Stimulated activated effector memory CD8-positive, alpha-beta T cell treated with anti-CD3 and anti-CD28 coated beads, Interleukin-12 subunit alpha, Interleukin-12 subunit beta, amount 100 ng/mL, for 72 hours (primary cell): Measurements from ENCODE around the gene TACC2.
"Not testable (repeated sequence)": the region's sequence is repeated elsewhere in the genome, so short reads cannot be mapped to it uniquely, and the experiment has no call there.

Experiments
- ATAC-seq: fragments of 150-1000 bp; cut with Tn5 transposase; 2 replicates; pipeline ENCODE4 v1.10.0; 2021
- DNase-seq, 2 donors: peaks; one replicate each; pipeline ENCODE4 v3.0.0; 2021 to 2022; ENCODE audit warnings: low spot score in 2 of 2
- H3K27ac Mint-ChIP-seq: one replicate; pipeline ENCODE4 v1.8.0; 2022; ENCODE audit warnings: mild to moderate bottlenecking, mixed read lengths
- H3K36me3 Mint-ChIP-seq: one replicate; pipeline ENCODE4 v1.8.0; 2022; ENCODE audit warnings: mild to moderate bottlenecking, mixed read lengths
- H3K4me1 Mint-ChIP-seq: one replicate; pipeline ENCODE4 v1.8.0; 2022; ENCODE audit warnings: mixed read lengths
- H3K4me3 Mint-ChIP-seq: one replicate; pipeline ENCODE4 v1.8.0; 2022; ENCODE audit warnings: mild to moderate bottlenecking, mixed read lengths
- H3K9me3 Mint-ChIP-seq: one replicate; pipeline ENCODE4 v1.8.0; 2022; ENCODE audit warnings: mixed read lengths

TACC2 gene

GRCh38 chr10:122099562-122099961, 110.6 kb downstream of the TACC2 start:
- no peak overlapping the region for H3K4me3 Mint-ChIP-seq
- H3K4me1 Mint-ChIP-seq: no peaks in the 10 kb centered on the region
- no peak overlapping the region for H3K27ac Mint-ChIP-seq
- DNase-seq (no peak), ATAC-seq (no peak)
- no peaks in the 10 kb centered on the region for H3K36me3 Mint-ChIP-seq
- H3K9me3 Mint-ChIP-seq: no peaks in the 10 kb centered on the region

DNA sequence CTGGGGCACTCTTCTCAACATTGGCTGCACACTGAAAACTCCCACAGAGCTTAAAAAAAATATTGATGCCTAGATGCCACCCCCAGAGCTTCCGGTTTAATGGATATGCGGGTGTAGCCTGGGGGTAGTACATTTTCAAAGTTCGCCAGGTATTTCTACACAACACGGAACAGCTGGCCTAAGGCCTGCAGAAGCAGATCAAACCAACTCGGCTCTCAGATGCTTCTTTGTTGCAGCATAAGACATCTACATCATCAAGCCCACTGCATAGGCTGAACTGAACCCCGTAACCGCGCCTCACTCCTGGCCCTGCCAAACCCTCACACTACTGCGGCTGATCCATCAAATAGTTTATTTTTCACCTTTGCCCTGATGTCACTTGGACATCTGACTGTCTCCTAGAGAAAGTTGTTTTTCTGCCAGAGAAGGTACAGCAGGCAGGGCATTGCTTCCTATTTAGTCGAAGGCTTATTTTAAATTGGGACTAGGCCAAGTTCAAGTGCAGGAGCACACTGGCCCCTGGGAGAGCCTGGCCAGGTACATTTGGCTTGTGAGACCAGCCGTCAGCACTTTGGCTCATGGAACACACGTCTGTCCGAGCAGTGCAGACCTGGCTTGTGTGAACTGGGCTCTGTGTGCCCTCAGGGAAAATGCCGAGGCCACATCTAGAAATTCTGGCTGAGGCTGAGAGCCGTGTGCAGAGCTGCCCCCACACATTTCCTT, 113.3 kb downstream of the TACC2 start:
- no peaks in the 10 kb centered on the region for H3K9me3 Mint-ChIP-seq
- H3K36me3 Mint-ChIP-seq: no peaks in the 10 kb centered on the region
- no peak overlapping the region for H3K27ac Mint-ChIP-seq
- DNase-seq (no peak), ATAC-seq (no peak)
- H3K4me3 Mint-ChIP-seq: no peak overlapping the region
- H3K4me1 Mint-ChIP-seq: no peaks in the 10 kb centered on the region

DNA sequence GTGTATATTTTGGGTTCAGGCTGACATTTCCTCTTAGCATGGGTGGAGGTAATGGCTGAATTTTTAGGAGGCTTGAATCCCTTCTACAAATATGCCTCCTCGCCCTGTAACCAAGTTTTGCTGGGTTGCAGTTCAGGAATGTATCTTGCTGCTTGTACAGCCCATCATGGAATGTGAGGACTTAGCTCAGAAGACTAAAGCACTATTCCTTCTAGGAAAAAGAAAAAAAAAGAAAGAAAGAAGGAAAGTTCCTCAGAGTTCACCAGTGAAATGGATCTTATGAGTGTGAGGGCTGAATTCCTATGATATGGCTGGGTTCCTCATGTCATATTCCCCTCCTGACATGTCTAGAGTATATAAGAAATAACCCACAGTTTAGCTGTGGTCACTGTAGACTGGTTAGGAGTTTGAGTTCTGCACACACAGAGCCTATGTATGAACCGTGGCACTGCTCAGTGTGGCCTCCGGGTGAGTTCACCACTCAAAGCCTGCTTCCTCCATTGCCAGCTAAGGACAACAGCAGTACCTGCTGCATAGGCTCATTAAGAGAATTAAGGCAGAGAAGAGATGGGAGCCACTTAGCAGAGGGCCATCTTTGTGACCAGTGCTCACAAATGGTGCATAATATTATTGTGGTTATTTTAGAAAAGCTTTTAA, 114.0 kb downstream of the TACC2 start:
- no peak for DNase-seq
- Mint-ChIP-seq H3K4me1 (no peaks in the 10 kb centered on the region), H3K4me3 (no peak overlapping the region), H3K9me3 (no peaks in the 10 kb centered on the region), H3K36me3 (no peaks in the 10 kb centered on the region), H3K27ac (no peak overlapping the region)
- ATAC-seq: no peak

DNA sequence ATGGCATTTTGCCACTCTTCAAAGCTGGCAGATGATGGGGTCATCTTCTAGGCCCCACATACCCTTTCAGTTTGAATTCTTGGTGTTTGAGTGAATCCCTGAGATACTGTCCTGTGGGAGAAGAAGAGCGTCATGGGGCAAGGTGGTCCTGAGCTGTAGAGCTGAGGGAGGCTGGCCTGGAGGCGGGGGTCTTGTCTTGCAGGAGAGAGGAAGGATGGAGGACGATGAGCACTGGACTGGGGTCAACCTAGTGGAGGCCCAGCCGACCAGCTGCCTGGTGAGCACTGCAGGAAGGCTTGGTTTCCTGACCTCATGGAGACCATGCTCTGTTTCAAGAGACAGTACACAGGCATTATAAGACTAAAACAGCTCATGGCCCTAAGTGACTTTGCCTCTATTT, 114.6 kb downstream of the TACC2 start:
- no peak overlapping the region for H3K27ac Mint-ChIP-seq
- H3K4me1 Mint-ChIP-seq: no peaks in the 10 kb centered on the region
- no peaks in the 10 kb centered on the region for H3K9me3 Mint-ChIP-seq
- no peaks in the 10 kb centered on the region for H3K36me3 Mint-ChIP-seq
- ATAC-seq (no peak), DNase-seq (no peak)
- H3K4me3 Mint-ChIP-seq: no peak overlapping the region

GRCh38 chr10:122108786-122109185, 119.8 kb downstream of the TACC2 start:
- not testable (repeated sequence) for H3K4me3 Mint-ChIP-seq, H3K9me3 Mint-ChIP-seq, DNase-seq, ATAC-seq, H3K4me1 Mint-ChIP-seq, H3K36me3 Mint-ChIP-seq, H3K27ac Mint-ChIP-seq

- ATAC-seq (no peak), DNase-seq (no peak)
- Mint-ChIP-seq H3K36me3 (no peaks in the 10 kb centered on the region), H3K27ac (no peak overlapping the region), H3K4me3 (no peak overlapping the region), H3K9me3 (no peaks in the 10 kb centered on the region), H3K4me1 (peaks cover 6% of the 10 kb centered on the region)
Measured at GRCh38 chr10:122112021-122112616, 123.2 kb downstream of the TACC2 start.

- DNase-seq (no peak), ATAC-seq (no peak)
- H3K4me1 Mint-ChIP-seq: peaks cover 6% of the 10 kb centered on the region
- no peak overlapping the region for H3K4me3 Mint-ChIP-seq
- H3K27ac Mint-ChIP-seq: no peak overlapping the region
- no peaks in the 10 kb centered on the region for H3K36me3 Mint-ChIP-seq
- H3K9me3 Mint-ChIP-seq: no peaks in the 10 kb centered on the region
Measured at GRCh38 chr10:122112625-122113160, 123.7 kb downstream of the TACC2 start.

- ATAC-seq (peak; percentile 33), DNase-seq (no peak)
- H3K9me3 Mint-ChIP-seq: no peaks in the 10 kb centered on the region
- H3K4me3 Mint-ChIP-seq: no peak overlapping the region
- no peak overlapping the region for H3K27ac Mint-ChIP-seq
- H3K36me3 Mint-ChIP-seq: no peaks in the 10 kb centered on the region
- H3K4me1 Mint-ChIP-seq: peaks cover 6% of the 10 kb centered on the region
Measured at GRCh38 chr10:122113161-122113944, 124.4 kb downstream of the TACC2 start.

DNA sequence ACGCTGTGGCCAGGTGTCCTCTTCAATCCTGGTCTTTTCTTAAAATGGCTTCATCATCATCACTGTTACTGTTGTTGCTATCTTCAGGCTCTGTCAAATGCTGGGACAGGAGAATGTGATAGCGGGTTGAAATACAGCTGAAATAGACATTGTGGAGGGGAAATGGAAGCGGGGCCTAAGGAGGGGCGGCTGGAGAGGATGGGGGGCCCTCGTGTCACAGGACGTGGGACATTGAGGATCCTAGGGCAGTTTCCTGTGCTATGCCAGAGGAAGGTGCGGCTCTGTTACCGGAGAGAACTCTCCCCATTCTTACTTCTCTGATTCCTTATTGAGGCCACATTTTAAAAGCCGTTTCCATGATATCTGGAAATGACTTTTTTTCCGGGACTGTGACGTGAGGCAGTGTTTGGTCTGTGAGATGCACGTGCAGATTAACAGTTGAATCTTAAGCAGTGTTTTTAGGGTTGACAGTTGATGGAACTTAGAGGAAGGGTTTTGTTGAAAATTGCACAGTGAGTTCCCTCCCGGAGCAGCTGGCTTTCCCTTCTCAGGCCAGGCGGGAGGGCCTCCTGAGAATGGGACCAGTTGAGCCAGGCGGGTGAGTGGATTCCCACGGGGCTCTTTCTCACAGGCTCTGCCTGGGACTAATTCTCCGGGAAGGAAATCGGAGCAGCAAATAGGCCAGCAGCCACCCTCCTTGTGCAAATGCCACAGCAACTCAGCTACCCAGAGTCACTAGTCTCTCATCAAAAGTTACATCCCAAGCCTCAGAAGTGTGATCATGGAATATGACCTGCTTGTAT, 125.2 kb downstream of the TACC2 start:
- no peak overlapping the region for H3K4me3 Mint-ChIP-seq

DNA sequence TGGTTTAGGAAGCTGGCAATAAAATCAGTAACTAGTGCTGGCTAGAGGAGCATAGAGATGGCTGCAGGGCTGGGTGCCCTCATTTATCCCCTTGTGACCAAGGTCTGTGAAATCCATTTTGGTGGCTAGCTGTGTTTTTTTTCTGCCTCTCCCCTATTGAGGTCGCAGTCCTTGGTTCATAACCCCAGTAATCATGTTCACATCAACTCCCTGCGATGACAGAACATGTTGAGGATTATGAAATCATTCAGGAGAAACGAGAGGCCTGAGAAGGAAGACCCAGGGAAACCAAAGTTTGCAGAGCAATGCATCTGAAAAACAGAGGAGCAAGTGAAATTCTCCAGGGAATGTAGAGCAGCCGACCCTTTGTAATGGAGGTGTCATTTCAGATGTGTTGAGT, 126.9 kb downstream of the TACC2 start:
- no peak overlapping the region for H3K4me3 Mint-ChIP-seq
- ATAC-seq (no peak), DNase-seq (no peak)
- peaks cover 6% of the 10 kb centered on the region for H3K4me1 Mint-ChIP-seq
- no peak overlapping the region for H3K27ac Mint-ChIP-seq
- no peaks in the 10 kb centered on the region for H3K9me3 Mint-ChIP-seq
- H3K36me3 Mint-ChIP-seq: no peaks in the 10 kb centered on the region

More for the DNA sequence above, 125.2 kb downstream of the TACC2 start:
- Mint-ChIP-seq H3K9me3 (no peaks in the 10 kb centered on the region), H3K36me3 (no peaks in the 10 kb centered on the region), H3K4me1 (peaks cover 6% of the 10 kb centered on the region), H3K27ac (no peak overlapping the region)
- DNase-seq: no peak
- no peak for ATAC-seq

- Mint-ChIP-seq H3K36me3 (no peaks in the 10 kb centered on the region), H3K4me1 (peaks cover 6% of the 10 kb centered on the region), H3K27ac (no peak overlapping the region), H3K4me3 (no peak overlapping the region), H3K9me3 (no peaks in the 10 kb centered on the region)
- ATAC-seq (no peak), DNase-seq (no peak)
Measured at GRCh38 chr10:122116331-122116730, 127.4 kb downstream of the TACC2 start.

DNA sequence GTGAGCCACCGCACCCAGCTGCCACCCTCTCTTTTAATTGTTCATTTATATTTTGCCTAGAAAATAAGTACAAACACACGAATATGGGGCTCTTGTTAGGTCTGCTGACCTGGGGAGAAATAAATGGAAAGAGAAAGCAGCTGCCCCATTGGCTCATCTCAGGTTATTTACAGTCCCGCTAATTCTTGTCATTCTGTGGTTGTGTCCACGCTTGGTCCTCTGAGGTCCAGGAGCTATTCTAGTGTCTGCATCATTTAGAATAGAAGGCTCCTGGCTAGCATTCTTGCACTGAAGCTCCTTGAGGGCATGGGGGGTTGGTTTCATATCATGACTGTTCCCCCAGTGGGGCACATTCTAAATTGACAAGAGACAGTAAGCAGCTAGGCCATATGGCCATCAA, 128.5 kb downstream of the TACC2 start:
- ATAC-seq (no peak), DNase-seq (no peak)
- H3K36me3 Mint-ChIP-seq: no peaks in the 10 kb centered on the region
- no peak overlapping the region for H3K27ac Mint-ChIP-seq
- no peak overlapping the region for H3K4me3 Mint-ChIP-seq
- peaks cover 6% of the 10 kb centered on the region for H3K4me1 Mint-ChIP-seq
- H3K9me3 Mint-ChIP-seq: no peaks in the 10 kb centered on the region

DNA sequence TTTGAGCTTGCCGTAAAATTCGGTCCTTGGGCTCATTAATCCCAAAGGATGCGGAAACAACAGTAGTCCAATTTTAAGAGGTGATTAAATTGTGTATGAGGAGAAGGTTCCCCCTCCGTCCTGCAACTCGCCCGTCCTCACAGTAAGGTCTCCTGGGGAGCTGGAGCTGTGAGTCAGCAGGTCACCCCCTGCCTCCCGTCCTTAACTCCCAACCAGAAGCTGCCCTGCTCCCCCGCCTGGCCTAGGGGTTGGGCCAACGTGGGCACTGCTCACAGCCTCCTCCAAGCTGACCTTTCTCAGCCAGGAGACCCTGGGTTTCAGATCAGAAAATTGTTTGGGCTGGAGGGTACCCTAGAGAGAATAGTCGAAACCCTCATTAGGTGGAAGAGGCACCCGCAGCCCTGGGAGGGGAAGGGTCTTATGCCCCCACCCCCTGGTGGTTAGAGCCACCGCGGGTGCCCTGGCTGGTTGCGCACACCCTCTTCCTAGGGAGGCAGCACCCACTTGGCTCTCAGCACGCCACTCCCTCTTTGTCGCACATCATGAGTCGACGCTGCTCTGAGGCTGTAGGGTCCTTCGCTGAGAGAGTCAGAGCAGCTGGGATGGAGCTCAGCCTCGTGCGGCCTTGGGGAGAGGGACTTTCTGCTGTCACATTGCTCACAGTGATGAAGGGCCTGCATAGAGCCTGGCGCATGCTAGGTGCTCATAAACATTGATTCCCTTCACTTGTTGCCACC, 131.2 kb downstream of the TACC2 start:
- Mint-ChIP-seq H3K4me3 (no peak overlapping the region), H3K4me1 (no peaks in the 10 kb centered on the region), H3K9me3 (no peaks in the 10 kb centered on the region), H3K36me3 (no peaks in the 10 kb centered on the region), H3K27ac (no peak overlapping the region)
- ATAC-seq (no peak), DNase-seq (no peak)

GRCh38 chr10:122121059-122121458, 132.1 kb downstream of the TACC2 start:
- no peak for ATAC-seq
- H3K4me1 Mint-ChIP-seq: no peaks in the 10 kb centered on the region
- no peaks in the 10 kb centered on the region for H3K9me3 Mint-ChIP-seq
- no peak for DNase-seq
- no peak overlapping the region for H3K27ac Mint-ChIP-seq
- H3K4me3 Mint-ChIP-seq: no peak overlapping the region
- no peaks in the 10 kb centered on the region for H3K36me3 Mint-ChIP-seq
